ENCODE data around the gene UBASH3A.
A peak's percentile ranks its signal among the peaks of the same experiment; 100 is the strongest.
"Not testable (repeated sequence)": the region's sequence is repeated elsewhere in the genome, so short reads cannot be mapped to it uniquely, and the experiment has no call there.

The UBASH3A gene

DNA sequence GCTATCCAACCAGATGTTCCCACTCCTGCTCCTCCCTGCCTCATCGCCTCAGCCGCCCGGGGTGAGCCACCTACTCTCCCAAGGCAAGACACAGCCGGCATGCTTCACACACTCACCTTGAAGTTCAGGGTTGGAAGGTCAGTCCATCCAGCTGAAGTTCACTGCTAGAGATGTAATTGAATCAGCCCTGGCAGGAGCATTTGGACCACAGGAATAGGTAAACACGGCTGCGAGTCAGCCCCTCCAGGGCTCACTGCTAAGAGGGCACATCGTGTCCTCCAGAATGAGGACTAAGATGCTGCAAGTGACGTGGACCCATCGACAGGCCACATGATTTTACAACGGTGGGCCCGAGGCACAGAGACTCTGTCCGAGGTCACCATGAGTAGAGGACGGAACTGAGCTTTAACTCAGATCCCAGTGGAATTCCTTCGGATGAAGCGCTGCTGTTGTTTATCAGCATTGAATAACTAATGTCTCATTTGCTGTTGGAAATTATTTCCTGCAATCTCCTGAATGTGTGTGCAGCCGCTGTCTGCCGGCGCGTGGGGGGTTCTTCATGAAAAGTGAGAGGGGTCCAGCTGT is 50.4 kb downstream of the UBASH3A start:
- no peak for DNase-seq

DNA sequence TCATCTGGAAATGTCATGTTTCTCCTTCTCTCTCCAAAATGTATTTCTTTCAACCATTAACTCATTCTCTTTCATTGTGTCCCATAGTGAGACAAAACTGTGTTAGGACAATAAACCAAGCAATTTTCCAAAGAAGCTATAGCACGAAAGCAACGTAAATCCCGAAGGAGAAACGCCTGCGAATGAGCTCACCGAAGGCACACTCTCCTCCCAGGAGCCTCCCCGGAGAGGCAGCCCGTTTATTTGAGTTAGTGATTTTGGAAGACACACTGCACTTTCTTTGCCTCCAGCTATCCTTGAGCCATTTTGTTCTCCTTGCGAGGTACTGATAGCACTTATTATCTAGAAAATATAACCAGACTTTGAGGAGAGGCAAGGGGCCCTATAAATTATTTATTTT is 51.1 kb downstream of the UBASH3A start:
- DNase-seq: no peak

DNA sequence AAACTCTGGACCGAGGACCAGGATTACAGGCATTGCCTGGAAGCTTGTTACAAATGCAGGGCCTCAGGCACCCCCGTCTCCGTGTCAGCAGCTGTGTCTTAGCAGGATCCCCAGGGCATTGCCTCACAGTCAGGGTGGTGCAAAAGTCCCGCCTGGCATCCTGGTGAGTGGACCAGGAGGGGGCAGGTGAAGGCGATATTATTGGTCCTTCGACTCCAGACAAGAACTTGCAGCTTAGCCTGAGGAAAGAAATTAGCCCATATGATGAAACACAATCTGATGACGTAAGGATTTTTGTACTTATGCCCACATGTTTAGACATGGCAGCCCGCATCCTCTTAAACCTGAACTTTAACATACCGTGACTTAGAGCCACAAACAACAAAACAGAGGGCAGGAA is 51.5 kb downstream of the UBASH3A start:
- no peak for DNase-seq

DNA sequence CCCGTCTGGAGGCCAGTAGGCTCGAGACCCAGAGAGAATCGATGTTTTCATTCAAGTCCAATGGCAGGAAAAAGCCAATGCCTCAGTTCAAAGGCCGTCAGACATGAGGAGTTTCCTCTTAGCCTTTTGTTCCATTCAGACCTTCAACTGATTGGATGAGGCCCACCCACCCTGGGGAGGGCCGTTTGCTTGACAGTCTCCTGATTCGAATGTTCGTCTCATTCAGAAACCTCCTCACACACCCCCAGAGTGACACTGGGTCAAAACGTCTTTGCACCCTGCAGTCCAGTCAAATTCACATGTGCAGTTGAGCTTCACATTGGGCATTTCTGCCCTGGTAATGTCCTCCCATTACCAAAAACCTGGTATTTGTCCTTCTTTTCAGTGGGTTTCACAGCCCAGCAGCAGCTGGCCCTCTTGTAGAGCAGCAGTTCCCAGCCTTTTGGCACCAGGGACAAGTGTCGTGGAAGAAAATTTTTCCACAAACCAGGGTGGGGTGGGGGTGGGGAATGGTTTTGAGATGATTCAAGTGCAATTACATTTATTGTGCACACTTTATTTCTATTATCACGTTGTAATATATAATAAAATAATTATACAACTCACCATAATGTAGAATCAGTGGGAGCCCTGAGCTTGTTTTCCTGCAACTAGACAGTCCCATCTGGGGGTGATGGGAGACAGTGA is 52.2 kb downstream of the UBASH3A start:
- no peak for DNase-seq

DNA sequence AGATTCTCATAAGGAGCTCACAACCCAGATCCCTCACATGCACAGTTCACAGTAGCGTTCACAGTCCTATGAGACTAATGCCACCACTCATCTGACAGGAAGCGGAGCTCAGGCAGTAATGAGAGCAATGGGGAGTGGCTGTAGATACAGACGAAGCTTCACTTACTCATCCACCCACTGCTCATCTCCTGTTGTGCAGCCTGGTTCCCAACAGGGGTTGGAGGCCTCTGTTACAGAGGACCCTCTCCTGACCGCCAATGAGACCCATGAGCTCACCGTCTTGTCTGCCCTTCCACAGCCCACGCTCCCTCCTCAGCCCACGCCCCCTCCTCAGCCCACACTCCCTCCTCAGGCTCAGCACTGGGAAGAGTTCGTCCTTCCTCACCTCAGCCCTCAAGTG is 52.8 kb downstream of the UBASH3A start:
- no peak for DNase-seq

DNA sequence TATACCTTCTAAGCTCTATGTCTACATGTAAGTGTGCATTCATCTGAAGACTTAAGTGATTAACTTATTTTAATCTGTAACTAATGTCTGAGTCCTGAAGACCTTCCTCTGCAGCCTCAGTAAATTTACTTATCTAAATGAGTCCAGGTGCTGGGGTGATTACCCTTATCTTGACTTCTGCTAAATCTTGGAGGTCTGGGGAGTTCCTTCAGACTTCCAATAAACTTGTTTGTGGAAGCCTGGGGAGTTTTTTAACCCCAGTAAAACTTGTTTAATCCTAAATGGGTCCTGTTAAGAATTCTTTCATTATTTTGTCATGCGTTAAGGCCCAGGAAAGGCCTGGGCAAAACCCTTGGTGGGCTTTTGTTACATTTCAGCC is 55.4 kb downstream of the UBASH3A start:
- no peak for DNase-seq

DNA sequence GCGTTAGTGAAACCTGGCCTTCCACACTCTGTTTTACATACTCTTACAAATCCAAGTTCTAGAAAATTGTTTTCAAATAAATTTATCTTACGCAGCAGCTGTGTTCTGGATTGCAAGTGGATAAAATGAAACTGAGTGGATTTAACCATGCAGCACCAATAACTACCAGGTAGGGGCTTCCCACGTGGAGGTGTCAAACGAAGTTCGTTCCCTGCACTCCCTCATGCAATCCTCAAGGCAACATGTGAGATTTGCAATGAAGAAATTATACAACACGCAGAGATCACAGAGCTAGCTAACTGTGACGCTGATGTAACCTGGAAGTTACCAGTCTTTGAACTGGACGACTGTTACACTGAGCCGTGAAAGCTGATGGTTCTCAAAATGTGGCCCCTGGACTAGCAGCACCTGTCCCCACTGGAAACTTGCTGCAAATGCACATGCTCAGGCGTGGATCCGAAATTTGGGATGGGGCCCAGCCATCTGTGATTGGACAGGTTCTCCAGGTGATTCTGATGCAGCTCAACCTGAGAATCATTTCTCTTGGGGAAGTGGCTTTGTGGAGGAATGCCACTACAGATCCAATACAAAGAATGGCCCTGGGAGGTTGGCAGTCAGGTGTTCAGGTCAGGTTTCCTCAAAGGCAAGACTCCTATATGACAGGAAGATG is 56.0 kb downstream of the UBASH3A start:
- no peak for DNase-seq

DNA sequence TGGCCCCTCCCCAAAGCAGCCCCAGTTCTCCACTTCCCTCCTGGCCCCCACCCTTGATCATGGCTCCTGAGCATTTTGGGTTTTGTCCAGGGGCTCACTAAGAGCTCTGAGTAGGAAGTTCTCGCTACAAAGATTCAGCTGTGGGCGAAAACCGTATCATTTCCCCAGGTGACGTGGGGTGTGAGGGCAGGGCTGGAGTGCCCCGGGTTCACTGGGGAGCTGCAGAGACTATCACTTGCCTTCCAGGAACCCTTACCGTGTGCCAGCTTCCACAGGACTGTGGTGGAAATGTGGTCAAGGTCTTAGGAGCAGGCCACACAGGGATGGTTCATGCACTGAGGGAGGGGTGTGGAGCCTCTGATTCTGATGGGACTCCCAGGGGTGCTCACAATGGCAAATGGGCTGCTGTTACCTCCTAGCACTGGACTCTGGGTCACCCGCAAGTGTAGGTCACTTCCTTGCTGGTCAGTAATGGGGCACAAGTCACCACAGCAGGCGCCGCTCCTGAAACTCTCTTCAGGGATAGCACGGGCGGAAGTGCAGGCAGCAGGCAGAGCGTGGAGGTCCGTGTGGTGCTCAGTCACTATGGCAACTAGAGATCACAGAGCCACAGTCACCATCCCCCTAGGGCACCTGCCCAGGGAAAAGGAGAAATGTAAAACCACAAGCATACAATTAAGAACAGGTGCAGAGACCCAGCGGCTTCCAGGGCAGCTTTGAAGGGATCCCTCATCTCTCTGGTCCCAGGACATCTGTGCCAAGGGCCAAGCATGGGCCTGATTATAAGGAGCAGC is 56.9 kb downstream of the UBASH3A start:
- DNase-seq: peak; percentile 92

DNA sequence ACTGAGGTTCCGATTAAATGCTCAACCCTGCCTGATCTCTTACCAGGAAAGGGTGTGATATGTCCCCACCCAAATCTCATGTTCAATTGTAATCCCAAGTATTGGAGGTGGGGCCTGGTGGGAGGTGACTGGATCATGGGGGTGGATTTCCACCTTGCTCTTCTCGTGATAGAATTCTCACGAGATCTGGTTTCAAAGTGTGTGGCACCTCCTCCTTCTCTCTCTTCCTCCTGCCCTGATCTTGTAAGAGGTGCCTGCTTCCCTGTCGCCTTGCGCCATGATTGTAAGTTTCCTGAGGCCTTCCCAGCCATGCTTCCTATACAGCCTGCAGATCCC is 57.5 kb downstream of the UBASH3A start:
- DNase-seq: no peak

DNA sequence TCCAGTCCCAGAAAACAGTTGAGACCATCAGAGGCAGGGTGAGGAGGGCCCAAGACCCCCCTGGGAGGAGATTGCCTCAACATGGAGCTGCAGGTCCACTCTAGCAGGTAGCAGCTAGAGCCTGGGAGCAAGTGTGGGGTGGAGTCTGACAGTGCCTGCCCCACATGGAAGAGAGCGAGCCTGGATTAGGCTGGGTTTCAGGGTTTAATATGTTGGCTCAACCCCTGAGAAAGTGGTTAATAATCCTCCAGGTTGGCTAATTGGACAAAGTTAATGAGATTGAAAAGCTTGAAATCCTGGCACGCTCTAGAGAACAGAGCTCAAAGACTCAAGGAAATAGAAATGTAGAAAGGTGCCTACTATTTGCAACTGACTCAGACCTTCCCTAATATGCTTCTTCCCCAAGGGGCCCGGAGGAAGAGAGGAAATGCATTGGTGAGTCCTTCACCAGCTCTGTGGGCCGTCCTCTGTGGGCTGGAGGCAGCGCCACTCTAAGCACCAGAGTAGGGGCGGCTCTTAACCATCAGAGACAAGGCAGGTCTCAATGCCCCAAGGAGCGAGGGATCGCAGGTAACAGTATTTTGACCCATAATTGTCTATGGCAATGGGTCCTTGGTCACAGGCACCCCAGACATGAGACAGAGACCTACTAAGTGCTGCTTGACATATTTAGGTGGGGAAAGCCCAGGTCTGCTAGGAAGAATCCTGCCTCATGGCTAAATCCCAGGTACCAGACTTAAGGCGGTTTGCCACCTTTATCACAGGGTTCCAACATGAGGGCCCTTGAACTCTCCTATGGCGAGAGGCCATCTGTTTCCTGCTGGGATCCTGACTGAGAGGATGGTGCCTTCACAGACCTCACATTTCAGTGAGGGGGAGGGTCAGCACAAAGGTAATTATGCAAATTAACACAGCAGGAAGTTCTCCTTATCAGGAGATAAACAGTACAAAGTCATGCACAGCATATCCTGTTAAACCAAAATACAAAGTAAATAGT is 58.5 kb downstream of the UBASH3A start:
- no peak for DNase-seq

DNA sequence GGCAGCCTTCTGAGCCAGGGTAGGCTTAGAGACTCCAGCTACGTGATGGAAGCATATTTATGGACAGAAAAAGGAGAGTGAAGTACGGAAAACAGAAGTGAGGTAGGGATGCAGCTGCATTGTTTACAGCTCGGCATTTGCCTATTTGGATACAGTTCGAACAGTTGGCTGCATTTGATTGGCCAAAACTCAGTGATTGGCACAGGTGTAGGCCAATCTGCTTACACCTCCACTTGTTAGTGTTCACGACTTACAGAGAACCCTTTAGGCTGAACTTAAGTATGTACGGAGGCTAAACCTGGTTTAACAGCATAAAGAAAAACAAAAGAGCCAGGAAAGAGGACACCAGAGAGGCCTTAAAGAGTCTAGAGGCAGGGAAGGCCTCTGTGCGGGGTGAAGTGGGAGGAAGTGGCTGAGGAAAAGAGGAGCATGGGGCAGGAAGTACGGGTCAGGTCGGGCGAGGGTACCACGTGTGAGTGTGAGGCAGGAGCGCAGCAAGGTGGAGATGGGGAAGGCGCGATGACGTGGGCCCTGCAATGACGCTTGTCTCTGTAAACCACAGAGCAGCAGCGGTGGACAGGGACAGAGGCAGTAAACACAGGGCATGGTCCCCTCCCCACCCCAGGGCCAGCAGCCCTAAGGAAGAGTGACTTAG is 60.3 kb downstream of the UBASH3A start:
- DNase-seq: no peak

DNA sequence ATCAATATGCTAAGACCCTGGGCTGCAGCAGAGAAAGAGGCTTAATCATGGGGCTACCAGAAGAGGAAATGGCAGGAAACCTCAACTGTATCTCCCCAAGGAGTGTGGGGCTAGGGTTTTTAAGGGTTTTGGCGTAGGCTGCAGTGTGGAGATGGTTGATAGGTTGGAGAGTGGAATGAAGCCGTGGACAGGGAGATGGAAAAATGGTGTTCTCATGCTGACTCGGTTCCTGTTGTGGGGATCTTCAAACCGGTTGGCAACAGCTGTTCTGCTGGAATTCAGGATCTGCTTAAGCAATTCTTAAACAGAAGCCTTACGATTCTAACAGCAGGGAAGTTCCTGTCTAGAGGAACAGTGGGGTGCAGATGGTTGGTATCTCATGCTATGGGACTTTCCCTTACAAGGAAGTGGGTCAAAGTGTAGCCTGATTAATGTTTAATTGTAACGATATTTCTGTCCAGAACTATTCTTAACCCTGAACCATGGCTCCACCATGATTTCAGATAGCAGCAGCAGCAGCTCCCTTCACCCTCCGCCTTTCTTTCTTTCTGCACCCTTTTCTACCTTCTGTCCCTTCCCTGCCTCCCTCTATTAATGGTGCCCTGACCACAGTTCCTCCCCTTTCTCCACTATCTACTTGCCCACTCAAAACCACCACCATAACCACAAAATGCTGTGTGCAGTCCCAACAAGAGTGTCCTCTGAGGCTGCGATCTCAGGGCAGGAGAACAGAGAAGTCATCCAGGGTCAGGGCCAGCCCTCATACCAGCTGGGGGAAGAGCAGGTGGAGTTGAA is 61.5 kb downstream of the UBASH3A start:
- DNase-seq: no peak

DNA sequence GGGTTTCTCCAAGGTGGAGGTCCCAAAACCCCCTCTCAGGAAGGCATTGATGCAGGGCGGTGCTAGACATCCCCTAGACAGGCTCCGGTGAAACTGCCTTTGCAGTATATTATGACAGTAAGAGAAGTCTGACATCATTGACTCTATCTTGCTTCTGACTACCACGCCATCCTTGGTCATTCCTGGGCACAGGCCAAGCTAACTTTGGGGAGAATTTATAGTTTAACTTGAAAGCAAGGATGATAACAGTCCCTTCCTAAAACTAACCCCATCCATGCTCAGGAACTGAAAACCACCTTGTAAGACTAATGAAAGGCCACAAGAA is 62.1 kb downstream of the UBASH3A start:
- DNase-seq: no peak

DNA sequence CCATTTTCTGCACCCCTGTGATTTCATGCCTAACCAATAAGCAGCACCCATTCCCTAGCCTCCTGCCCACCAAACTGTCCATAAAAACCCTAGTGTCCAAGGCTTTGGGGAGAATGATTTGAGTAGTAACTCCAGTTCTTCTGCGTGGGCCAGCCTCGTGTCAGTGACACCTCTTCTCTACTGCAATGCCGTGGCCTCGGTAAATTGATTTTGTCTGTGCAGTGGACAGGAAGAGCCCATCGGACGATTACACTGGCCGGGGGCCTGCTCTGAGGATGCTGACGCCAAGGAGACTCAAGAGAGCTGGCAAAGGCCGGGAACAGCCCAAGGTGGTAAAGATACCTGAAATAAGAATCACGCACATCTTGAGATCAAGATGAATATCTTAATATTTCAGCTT is 63.0 kb downstream of the UBASH3A start:
- DNase-seq: no peak

DNA sequence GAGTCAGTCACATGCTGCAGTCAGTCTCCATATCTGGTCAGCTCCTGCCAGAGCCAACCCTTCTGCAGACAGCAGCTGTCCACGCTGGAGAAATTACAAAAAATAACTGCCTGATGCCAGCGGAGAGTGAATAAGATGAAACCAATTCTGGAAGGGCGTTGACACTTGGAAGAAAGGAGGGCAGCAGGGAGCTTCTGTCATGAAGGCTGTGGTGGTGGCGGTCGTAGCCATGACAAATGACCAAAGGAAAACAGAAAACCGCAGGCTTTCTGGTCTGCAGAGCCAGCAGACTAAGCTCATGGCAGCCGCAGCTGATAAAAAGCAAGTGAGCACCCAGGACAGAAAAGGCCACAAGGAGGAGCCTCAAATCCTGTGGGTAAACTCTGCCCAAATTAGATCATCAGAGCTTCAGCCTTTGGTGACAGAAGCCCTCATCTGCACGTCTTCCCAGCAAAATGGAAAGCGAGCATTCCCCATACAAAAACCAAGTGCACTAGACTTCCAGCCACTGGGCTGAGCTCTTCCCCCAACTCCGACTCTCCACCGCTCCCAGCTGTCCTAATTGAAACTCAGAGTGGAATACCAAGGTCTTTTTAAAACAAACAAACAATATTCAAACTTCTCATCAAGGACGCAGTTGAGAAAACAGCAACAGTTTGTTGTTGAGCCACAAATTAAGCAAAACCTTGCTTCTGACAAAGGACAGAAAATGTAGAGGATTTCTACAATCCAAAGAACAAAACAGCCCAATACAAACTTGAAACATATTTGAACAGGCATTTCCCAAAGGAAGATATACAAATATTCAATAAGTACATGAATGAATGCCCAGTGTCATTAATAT is 63.7 kb downstream of the UBASH3A start:
- no peak for DNase-seq

DNA sequence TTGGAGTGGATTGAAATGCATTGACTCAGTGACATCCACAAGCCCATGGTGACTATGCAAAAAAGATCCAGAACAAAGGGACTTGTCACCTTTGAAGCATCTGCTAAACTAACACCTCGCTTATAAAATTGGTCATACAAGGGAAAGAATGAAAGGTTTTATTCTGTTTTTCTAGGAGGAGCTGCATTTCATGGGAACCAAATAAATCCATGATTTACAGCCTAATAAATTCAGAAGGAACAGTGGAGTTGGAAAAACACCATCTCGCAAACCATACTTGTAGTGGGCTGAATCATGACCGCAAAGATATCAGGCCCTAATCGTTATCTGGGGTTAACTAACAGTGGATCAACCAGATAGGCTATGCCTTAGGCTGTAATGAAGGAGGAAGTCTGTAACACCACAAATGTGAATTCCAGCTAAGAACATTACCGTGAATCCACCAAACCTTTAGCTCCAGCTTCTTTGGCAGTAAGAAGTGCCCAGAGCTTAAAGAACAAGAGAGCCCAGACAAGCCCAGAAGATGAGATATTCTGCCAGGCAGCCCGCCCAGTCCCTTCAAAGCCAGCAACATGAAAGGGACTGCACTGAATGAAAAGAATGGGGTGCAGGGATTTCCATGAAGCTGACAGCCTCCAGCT is 64.9 kb downstream of the UBASH3A start:
- DNase-seq: no peak

DNA sequence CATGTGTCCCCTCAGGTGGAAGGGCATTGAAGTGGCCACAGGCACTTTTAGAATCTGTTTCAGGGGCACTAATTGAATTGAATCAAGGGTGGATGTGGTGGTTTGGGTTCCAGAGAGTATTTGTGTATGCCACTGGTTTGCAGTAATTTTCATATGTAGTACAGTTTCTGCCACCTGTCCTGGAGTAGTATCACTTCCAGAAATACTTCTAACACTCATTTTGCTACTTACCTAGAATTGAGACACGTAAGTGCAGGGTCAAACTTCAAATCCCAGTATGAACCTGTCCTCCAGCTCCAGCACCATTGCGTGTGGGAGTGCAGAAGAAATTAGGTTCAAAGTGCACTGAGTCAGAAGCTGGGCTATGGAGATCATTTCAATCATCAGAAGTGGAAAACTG is 65.6 kb downstream of the UBASH3A start:
- no peak for DNase-seq

DNA sequence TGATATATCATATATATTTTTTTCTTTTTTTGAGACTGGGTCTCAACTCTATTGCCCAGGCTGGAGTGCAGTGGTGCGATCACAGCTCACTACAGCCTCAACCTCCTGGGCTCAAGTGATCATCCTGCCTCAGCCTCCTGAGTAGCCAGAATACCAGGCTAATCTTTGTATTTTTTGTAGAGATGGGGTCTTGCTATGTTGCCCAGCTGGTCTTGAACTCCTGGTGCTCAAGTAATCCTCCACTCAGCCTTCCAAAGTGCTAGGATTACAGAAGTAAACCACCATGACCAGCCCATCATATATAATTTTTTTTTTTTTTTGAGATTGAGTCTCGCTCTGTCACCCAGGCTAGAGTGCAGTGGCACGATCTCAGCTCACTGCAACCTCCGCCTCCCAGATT is 66.0 kb downstream of the UBASH3A start:
- DNase-seq: not testable (repeated sequence)

DNA sequence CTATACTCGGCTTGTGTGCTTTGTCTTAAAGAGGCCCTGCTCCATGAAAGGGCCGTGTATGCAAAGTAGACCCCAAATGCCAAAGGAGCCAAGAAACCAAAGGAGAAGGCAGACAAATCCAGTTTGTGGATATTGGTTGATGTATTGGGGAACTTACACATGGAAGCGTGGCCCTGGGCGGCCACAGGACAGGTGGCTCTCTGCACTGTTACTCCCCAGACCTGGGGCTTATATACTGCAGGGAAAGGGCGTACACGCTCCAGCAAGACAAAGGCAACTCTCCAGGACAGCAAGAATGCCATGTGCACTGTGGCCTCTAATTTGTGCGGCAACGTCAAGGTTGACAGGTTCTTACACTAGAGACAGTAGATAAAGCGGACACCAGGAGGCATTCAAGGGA is 67.5 kb downstream of the UBASH3A start:
- no peak for DNase-seq

Data from NCI-H1105 treated with DMSO at 0.1 percent for 48 hours (cell line).